Testis (tissue), 3 donors: ENCODE results near the gene CLEC2L. TPM values are rescaled to one million over a fixed set of nuclear protein-coding genes. Genes with fewer than 3 reads are reported as not detected.

Experiments used
- DNase-seq: peaks from one replicate; pipeline ENCODE4 v3.0.0-alpha.2; 2019
- H3K27ac ChIP-seq, 2 donors: fragments of 200-600 bp; sonication (generic); one replicate each; pipeline ENCODE4 v1.5.1; 2019
- H3K27me3 ChIP-seq: fragments of 200-600 bp; sonication (generic); one replicate; pipeline ENCODE4 v1.5.1; 2019
- H3K36me3 ChIP-seq: fragments of 200-600 bp; sonication (generic); one replicate; pipeline ENCODE4 v1.5.1; 2017; ENCODE audit warnings: low read depth; ENCODE audit errors: missing control alignments
- H3K4me1 ChIP-seq: fragments of 200-600 bp; sonication (generic); one replicate; pipeline ENCODE4 v1.5.1; 2019
- H3K4me3 ChIP-seq, 2 donors: fragments of 200-600 bp; sonication (generic); one replicate each; pipeline ENCODE4 v1.5.1; 2017 to 2019
- H3K9me3 ChIP-seq: fragments of 200-600 bp; sonication (generic); one replicate; pipeline ENCODE4 v1.5.1; 2017
- POLR2A ChIP-seq: fragments of 450-650 bp; IDR thresholded peaks from one replicate; pipeline ENCODE4 v1.6.1; 2017; ENCODE audit warnings: antibody characterized with exemption, mild to moderate bottlenecking, moderate library complexity
- WGBS, 2 donors: methylation state at CpG; one replicate each; pipeline ENCODE4 v1.1.5; 2018; 5-methylcytosine and 5-hydroxymethylcytosine counted together
- intact Hi-C: fragments of 100-400 bp; cut with DNase I; formaldehyde crosslinking; loops from one replicate; pipeline ENCODE4 v1.15.1; 2023; ENCODE audit warnings: low total_unique reads
- polyA plus RNA-seq: library from polyadenylated mRNA; stranded (reverse); fragments of 350-450 nt; fragmentation: Illumina TruSeq; extraction: RNeasy Lipid Tissue Mini Kit (QIAGEN cat#74804); gene quantifications from one replicate; pipeline ENCODE4 v1.2.3, GENCODE V29; 2014; ENCODE audit warnings: low read depth, low replicate concordance; ENCODE audit not compliant: insufficient read depth
- total RNA-seq, 2 donors: library from RNA; depleted of rRNA; stranded (reverse); fragments of >200 nt; gene quantifications; one replicate each; pipeline ENCODE4 v1.2.3, GENCODE V29; 2016
- TF ChIP-seq, protein P1 (sequence below), 3 experiments: fragments of 450-650 bp in 2 of 3; fragments of 200-600 bp in 1 of 3; sonication (generic) in 1 of 3; IDR thresholded peaks; one replicate each; pipeline ENCODE4 v1.5.1; 2016 to 2019; ENCODE audit warnings: antibody characterized with exemption in 3 of 3, mild to moderate bottlenecking in 2 of 3, moderate library complexity in 1 of 3

Gene CLEC2L
- total and polyA plus RNA-seq, 3 donors from 2014 or later, result 0.79 to 1.6 (median 0.81) TPM

- Histone ChIP-seq H3K27me3 (no peaks in the 10 kb centered on the region), H3K4me1 (no peaks in the 10 kb centered on the region), H3K27ac (no peak overlapping the region), H3K36me3 (no peaks in the 10 kb centered on the region), H3K4me3 (no peak overlapping the region), H3K9me3 (no peaks in the 10 kb centered on the region)
- intact Hi-C loops, result no loop called here
- peak; percentile 3 for DNase-seq
- no peak for TF ChIP-seq POLR2A
- TF ChIP-seq, protein P1, sequence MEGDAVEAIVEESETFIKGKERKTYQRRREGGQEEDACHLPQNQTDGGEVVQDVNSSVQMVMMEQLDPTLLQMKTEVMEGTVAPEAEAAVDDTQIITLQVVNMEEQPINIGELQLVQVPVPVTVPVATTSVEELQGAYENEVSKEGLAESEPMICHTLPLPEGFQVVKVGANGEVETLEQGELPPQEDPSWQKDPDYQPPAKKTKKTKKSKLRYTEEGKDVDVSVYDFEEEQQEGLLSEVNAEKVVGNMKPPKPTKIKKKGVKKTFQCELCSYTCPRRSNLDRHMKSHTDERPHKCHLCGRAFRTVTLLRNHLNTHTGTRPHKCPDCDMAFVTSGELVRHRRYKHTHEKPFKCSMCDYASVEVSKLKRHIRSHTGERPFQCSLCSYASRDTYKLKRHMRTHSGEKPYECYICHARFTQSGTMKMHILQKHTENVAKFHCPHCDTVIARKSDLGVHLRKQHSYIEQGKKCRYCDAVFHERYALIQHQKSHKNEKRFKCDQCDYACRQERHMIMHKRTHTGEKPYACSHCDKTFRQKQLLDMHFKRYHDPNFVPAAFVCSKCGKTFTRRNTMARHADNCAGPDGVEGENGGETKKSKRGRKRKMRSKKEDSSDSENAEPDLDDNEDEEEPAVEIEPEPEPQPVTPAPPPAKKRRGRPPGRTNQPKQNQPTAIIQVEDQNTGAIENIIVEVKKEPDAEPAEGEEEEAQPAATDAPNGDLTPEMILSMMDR (IDR thresholded peaks at IDR 0.05), result no peak
- WGBS, 2 donors, result 87 to 95% methylated on average over 3 of the region's 3 CpGs
Measured at GRCh38 chr7:139591550-139592195, 68.2 kb downstream of the CLEC2L start.

GRCh38 chr7:139592801-139593461 is 69.4 kb downstream of the CLEC2L start:
- Histone ChIP-seq H3K4me3 (no peak overlapping the region), H3K4me1 (no peaks in the 10 kb centered on the region), H3K36me3 (no peaks in the 10 kb centered on the region), H3K9me3 (no peaks in the 10 kb centered on the region), H3K27me3 (no peaks in the 10 kb centered on the region), H3K27ac (no peak overlapping the region)
- WGBS, 2 donors, result 97 to 98% methylated on average over 4 of the region's 4 CpGs
- intact Hi-C loops, result no loop called here
- DNase-seq, result peak; percentile 7
- TF ChIP-seq POLR2A, result no peak
- TF ChIP-seq, protein P1 (IDR thresholded peaks at IDR 0.05), result no peak

GRCh38 chr7:139594090-139594489 is 70.6 kb downstream of the CLEC2L start:
- Histone ChIP-seq H3K4me1 (no peaks in the 10 kb centered on the region), H3K9me3 (no peaks in the 10 kb centered on the region), H3K27me3 (no peaks in the 10 kb centered on the region), H3K27ac (no peak overlapping the region), H3K36me3 (no peaks in the 10 kb centered on the region), H3K4me3 (no peak overlapping the region)
- DNase-seq, result peak; percentile 5
- TF ChIP-seq POLR2A, result no peak
- TF ChIP-seq, protein P1 (IDR thresholded peaks at IDR 0.05), result no peak
- 97 to 100% methylated on average over 2 of the region's 2 CpGs for WGBS, 2 donors
- intact Hi-C loops, result no loop called here

Other genes starting within 250 kb of the CLEC2L start
- gene FMC1, start 182.3 kb upstream of the CLEC2L start, total RNA-seq, result 10 to 100 TPM; 46.1 to 60.0 TPM
- 234 TPM for gene FMC1, start 182.3 kb upstream of the CLEC2L start, polyA plus RNA-seq
- gene LUC7L2, start 163.8 kb upstream of the CLEC2L start, total RNA-seq, result 100 to 1,000 TPM; 109 to 136 TPM
- 73.2 TPM for gene LUC7L2, start 163.8 kb upstream of the CLEC2L start, polyA plus RNA-seq
- gene KLRG2, start 40.0 kb upstream of the CLEC2L start, total RNA-seq, result 1 to 10 TPM; 1.2 TPM
- 0.32 TPM for gene KLRG2, start 40.0 kb upstream of the CLEC2L start, polyA plus RNA-seq